Activated CD8-positive, alpha-beta memory T cell treated with anti-CD3 and anti-CD28 coated beads, Interleukin-2, amount 50 U/mL, for 1 hour (primary cell): ENCODE results near the gene BRIP1.

Experiments used
- DNase-seq: peaks from one replicate; pipeline ENCODE4 v3.0.0-alpha.2; 2020; ENCODE audit errors: extremely low read depth

BRIP1 gene

GRCh38 chr17:61662741-61663140, 200.6 kb downstream of the BRIP1 start:
- no peak for DNase-seq

- no peak for DNase-seq
These were observed 201.1 kb downstream of the BRIP1 start for GRCh38 chr17:61662186-61662585.

DNA sequence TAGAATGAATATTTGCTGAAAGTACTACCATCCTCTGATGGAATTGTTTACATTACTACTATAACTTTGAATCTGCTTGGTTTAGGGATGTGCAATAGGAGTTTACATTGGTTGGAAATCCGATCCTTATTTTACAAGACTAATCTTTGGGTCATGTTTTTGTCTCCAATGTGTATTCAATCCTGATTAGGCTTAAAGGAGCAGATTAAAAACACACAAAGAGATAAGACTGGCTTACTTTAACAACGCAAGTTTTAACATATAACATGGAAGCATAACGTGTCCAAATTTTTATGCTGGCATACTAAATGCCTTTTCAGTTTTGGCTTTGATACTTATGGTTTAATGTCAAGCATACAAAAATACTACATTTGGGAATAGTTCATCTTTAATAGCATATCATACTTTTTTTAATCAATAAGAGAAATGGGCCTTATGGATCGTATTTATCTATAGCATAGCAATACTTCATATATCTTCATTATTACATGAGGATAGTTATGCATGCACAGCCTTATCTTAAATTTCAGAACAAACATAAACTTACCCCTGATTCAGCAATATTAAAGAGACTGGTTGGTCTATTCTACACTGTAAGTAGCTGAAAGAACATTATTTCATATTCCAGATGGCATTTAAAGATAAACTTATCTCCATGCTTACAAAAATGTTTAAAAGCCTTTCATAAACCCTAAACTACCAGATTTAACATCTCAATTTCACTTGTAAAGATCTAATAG, 202.4 kb downstream of the BRIP1 start:
- DNase-seq, result no peak

DNA sequence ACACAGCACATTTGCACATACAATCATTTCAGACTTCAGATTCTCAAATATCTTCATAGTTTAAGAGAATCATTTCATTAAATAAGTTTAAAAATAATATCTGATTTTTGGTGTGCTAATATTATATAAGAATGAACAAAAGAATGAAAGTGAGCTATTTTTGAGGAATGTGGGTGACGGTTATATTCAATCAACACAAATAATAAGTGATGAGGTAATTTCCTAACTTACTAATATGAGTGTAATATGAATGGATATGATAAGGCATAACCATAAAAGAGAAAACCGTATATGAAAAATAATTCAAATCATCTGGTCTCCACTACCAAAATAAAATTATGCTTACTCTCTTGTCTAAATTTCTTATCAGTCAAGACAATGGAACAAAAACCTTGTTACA, 203.9 kb downstream of the BRIP1 start:
- no peak for DNase-seq

GRCh38 chr17:61658183-61658582, 205.1 kb downstream of the BRIP1 start:
- no peak for DNase-seq

DNA sequence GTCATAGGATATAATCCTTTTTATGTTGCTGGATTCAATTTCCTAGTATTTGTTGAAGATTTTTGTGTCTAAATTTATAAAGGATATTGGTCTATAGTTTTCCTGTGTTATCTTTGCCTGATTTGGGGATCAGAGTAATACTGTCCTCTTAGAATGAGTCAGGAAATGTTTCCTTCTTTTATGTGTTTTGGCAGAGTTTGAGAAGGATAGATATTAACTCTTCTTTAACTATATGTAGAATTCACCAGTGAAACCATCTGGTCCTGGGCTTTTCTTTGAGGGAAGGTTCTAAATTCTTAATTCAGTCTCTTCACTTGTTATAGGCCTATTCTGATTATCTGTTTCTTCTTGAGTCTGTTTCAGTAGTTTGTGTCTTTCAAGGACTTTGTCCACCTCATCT, 206.0 kb downstream of the BRIP1 start:
- no peak for DNase-seq

DNA sequence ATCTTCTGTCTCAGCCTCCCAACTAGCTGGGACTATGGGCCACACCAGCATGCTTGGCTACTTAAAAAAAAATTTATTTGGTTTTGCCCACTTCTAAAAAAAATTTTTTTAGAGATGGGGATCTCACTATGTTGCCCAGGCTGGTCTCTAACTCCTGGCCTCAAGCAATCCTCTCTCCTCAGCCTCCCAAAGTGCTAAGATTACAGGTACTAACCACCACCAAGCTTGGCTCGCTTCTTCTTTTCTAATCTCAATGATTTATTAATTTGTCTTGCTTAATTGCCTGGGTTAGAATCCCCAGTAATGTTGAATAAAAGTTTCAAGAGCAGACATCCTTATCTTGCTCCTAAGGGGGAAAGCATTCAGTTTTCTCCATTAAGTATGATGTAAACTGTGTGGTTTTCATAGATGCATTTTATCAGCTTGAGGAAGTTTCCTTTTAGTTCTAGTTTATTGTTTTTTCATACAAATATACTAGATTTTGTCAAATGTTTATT, 206.6 kb downstream of the BRIP1 start:
- no peak for DNase-seq

DNA sequence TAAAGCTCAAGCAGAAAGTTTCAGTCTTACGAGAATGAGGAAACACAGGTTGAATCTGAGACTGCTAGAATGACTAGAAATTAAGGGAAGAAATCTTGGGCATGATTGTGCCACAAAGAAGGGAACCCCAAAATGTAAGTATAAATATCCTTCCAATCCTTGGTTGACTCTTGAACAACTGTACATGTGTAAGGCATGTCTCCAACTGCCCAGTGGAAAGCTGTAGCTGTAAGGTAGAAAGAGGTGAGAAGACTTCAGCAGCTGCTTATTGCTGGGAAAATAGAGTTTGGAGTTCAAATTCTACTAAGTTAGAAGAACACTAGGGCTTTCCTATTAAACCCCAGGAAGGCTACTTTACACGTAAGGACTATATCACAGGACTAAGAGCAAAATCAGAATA, 212.6 kb downstream of the BRIP1 start:
- no peak for DNase-seq

DNA sequence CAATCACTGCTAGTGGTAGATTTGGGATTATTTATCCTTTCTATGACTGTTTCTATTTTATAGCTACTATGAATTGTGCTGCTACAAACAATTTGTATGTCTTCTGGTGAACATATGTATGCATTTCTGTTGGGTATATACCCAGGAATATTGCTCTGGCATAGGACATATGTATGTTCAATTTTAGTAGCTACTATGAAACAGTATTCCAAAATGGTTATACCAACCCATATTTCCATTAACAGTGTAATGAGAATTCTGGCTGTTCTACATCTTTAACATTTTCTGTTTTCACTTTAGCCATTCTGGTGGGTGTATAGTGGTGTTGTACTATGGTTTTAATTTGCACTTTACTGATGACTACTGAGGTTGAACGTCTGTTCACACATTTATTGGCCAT, 214.7 kb downstream of the BRIP1 start:
- no peak for DNase-seq

GRCh38 chr17:61647047-61647446, 216.3 kb downstream of the BRIP1 start:
- DNase-seq, result no peak

- no peak for DNase-seq
These were observed 216.8 kb downstream of the BRIP1 start for GRCh38 chr17:61646482-61646881.

DNA sequence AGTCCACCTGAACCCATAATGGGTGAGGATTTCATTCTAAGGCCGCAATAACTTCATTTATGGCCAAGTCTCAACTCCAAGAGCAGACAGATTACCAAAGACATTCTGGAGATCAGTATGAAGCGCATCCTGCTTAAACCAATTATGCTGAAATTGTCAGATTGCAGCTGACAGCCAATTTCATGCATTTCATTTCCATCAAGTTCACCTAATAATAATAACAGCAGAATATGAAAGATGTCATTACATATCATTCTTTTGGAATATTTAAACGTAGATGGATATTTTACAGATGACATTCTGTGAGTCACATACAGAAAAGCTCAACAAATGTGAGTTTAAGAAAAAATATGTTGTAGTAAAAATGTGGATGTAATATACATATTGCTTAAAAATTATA, 217.4 kb downstream of the BRIP1 start:
- DNase-seq, result no peak

DNA sequence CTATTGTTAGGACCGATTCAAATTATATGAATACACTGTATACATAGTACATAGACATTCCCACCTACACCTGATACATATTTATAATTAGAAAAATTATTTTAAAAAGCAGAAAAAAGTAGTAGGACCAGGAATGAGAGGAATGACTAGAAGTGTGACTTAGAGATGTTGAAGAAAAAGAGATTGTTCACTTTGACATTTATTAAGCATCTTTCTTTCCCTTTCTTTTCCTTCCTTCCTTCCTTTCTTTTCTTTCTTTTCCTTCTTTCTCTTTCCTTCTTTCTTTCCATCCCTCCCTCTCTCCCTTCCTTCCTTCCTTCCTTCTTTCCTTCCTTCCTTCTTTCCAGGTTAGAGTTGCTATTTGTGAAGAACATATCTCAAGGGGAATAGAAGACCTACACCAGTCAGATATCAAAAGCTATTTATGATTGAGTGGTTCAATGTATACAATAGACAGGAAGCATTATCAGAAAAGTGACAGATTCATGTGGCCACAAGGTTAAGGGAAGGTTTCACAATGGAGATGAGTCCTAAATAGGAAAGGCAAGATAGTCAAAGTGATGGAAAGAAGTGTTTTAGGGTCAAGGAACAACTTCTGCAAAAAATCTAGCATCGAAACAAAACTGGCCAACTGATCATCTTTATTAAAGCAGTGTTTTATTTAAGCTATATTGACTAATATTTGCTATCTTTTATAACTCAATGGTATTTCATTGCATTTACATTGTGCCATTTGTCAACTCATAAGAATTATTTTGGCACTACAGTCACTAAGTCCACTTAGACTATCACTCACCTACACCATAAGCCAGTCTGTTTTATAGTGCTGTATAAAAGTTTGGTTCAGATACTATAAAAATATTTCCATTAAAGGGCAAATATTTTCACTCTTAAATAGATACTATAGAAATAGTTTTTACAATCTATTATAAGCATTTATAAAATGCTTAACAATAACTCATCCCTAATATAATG, 218.2 kb downstream of the BRIP1 start:
- DNase-seq, result no peak

DNA sequence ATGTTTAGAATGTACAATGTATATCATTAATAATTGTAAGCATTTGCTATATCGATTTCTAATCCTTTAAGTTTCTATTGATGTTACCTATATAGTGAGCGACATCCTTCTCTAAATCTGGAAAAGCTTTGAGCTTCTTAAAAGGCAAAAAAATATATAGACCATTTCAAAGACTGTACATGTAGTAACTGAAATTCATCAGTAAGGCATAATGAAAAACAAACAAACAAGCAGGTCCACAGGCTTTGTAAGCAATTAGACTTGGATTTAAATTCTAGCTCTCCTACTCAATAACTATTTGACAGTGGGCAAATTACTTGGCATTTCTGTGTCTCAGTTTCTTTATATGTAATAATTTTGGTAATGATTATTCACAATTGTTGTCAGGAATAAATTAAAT, 220.6 kb downstream of the BRIP1 start:
- no peak for DNase-seq

GRCh38 chr17:61641715-61642114, 221.6 kb downstream of the BRIP1 start:
- no peak for DNase-seq

DNA sequence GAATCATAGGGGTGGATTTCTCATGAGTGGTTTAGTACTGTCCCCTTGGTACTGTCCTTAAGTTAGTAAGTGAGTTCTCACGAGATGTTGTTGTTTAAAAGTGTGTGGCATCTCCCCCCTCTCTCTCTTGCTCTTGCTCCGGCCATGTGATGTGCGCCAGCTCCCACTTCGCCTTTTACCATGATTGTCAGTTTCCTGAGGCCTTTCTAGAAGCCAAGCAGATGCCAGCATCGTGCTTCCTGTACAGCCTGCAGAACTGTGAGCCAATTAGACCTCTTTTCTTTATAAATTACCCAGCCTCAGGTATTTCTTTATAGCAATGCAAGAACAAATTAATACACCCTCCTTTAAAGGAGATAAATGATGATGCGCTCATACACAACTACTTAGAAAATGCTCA, 222.2 kb downstream of the BRIP1 start:
- no peak for DNase-seq

DNA sequence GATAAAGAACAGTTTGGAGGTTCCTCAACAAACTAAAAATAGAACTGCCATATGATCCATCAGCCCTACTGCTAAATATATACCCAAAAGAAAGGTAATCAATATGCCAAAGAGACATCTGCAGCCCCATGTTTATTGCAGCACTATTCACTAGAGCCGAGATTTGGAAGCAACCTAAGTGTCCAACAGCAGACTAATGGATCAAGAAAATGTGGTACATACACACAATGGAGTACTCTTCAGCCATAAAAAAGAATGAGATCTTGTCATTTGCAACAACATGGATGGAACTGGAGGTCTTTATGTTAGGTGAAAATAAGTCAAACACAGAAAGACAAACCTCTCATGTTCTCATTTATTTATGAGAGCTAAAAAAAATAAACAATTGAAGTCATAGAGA, 223.5 kb downstream of the BRIP1 start:
- no peak for DNase-seq

- DNase-seq, result no peak
These were observed 225.2 kb downstream of the BRIP1 start for GRCh38 chr17:61638087-61638486.

DNA sequence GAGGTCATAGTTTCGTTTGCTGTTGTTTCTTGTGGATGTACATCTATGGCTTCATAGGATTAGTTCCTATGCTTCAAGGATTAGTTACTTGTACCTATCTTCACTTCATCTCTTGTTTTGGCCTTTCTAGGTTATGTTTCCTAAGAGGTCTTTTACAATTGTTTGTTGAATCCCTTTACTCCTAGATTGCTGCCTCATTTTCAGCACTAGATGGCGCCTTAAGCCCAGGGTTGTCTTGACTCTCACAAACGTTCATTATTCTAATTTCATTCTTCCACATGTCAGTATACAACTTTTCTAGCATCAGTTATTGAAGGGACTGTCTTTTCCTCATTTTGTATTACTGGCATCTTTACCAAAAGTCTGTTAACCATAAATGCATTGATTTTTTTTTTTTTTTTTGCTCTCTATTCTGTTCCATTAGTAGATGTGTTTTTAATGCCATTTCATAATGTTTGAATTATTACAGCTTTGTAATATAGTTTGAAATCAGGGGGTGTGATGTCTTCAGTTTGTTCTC, 227.4 kb downstream of the BRIP1 start:
- no peak for DNase-seq

DNA sequence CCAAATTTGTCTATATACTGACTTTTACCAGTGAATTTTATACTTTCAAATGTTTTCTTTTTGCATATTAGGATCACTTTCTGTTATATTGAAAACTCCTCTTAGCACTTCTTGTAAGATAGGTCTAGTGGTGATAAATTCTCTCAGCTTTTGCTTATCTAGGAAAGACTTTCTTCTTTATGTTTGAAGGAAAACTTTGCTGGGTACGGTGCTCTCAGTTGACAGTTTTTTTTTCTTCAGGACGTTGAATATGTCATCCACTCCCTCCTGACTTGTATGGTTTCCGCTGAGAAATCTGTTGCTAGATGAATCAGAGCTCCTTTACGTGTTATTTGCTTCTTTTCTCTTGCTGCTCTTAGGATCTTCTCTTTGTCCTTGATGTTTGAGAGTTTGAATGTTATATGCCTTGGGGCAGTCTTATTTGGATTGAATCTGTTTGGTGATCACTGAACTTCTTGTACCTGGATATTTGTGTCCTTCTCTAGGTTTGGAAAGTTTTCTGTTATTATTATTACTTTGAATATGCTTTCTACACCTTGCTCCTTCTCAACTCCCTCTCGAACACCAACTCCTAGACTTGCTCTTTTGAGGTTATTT, 228.3 kb downstream of the BRIP1 start:
- no peak for DNase-seq

GRCh38 chr17:61634011-61634539, 229.3 kb downstream of the BRIP1 start:
- DNase-seq, result no peak

- DNase-seq, result no peak
These were observed 230.5 kb downstream of the BRIP1 start for GRCh38 chr17:61632826-61633225.
